Mucosa of rectum (tissue), 2 donors: ENCODE data around the gene KIAA0513.
"Not testable (repeated sequence)": the region's sequence is repeated elsewhere in the genome, so short reads cannot be mapped to it uniquely, and the experiment has no call there.

Source experiments
- H3K27ac ChIP-seq, 2 donors: one replicate each; pipeline ENCODE4 v1.7.0; 2013; ENCODE audit warnings: inconsistent platforms in 2 of 2, low read depth in 2 of 2, low read length in 2 of 2
- H3K27me3 ChIP-seq, 2 donors: one replicate each; pipeline ENCODE4 v1.7.0; 2013; ENCODE audit warnings: low read length in 2 of 2; ENCODE audit not compliant: control insufficient read depth in 2 of 2, insufficient read depth in 2 of 2
- H3K36me3 ChIP-seq, 2 donors: one replicate each; pipeline ENCODE4 v1.7.0; 2013; ENCODE audit warnings: low read length in 2 of 2; ENCODE audit not compliant: control insufficient read depth in 2 of 2, insufficient read depth in 2 of 2
- H3K4me1 ChIP-seq, 2 donors: one replicate each; pipeline ENCODE4 v1.7.0; 2013; ENCODE audit warnings: low read length in 2 of 2, mild to moderate bottlenecking in 1 of 2; ENCODE audit not compliant: control insufficient read depth in 2 of 2, insufficient read depth in 2 of 2
- H3K4me3 ChIP-seq, 2 donors: one replicate each; pipeline ENCODE4 v1.7.0; 2013; ENCODE audit warnings: low read length in 2 of 2
- H3K9ac ChIP-seq, 2 donors: one replicate each; pipeline ENCODE4 v1.7.0; 2013; ENCODE audit warnings: low read length in 2 of 2, low read depth in 1 of 2, mild to moderate bottlenecking in 1 of 2
- H3K9me3 ChIP-seq, 2 donors: one replicate each; pipeline ENCODE4 v1.7.0; 2013; ENCODE audit warnings: low read length in 2 of 2; ENCODE audit not compliant: control insufficient read depth in 2 of 2
- donor health status: healthy.
- donor health status: Normal muscosa, but diverticular disease.

The KIAA0513 gene

GRCh38 chr16:85120006-85120340, 92.4 kb downstream of the KIAA0513 start:
- H3K9ac ChIP-seq = no peak overlapping the region
- no peaks in the 10 kb centered on the region for H3K27me3 ChIP-seq
- no peaks in the 10 kb centered on the region for H3K9me3 ChIP-seq

DNA sequence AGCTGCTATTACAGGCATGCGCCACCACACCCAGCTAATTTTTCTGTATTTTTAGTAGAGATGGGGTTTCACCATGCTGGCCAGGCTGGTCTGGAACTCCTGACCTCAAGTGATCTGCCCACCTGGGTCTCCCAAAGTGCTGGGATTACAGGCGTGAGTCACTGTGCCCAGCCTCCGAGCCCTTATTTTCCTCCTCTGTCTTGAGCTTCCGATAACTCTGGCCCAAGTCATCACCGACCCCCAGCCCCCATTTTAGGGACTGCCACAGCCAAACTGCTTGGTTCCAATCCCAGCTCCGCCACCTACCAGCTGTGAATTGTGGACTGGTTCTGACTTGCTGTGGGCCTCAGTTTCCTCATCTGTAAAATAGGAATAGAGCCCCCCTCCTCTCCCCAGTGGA, 95.8 kb downstream of the KIAA0513 start:
- not testable (repeated sequence) for H3K27me3 ChIP-seq, H3K4me3 ChIP-seq

More at GRCh38 chr16:85120006-85120340, 92.4 kb downstream of the KIAA0513 start:
- Histone ChIP-seq H3K4me3 (no peak overlapping the region), H3K4me1 (peaks cover 0 to 2% of the 10 kb centered on the region in 2 donors), H3K36me3 (no peaks in the 10 kb centered on the region), H3K27ac (no peak overlapping the region)

GRCh38 chr16:85123891-85124635, 96.5 kb downstream of the KIAA0513 start:
- no peaks in the 10 kb centered on the region for H3K9me3 ChIP-seq
- peaks cover 0 to 5% of the 10 kb centered on the region in 2 donors for H3K4me1 ChIP-seq
- H3K36me3 ChIP-seq = no peaks in the 10 kb centered on the region
- no peak overlapping the region for H3K4me3 ChIP-seq
- H3K9ac ChIP-seq = no peak overlapping the region
- no peaks in the 10 kb centered on the region for H3K27me3 ChIP-seq
- peak overlapping the region in 1 of 2 donors; percentile 39 for H3K27ac ChIP-seq

More for the DNA sequence above, 95.8 kb downstream of the KIAA0513 start:
- not testable (repeated sequence) for H3K9me3 ChIP-seq, H3K36me3 ChIP-seq, H3K4me1 ChIP-seq, H3K9ac ChIP-seq
- H3K27ac ChIP-seq = peak overlapping the region in 1 of 2 donors; percentile 39

- no peak overlapping the region for H3K27ac ChIP-seq
- H3K9me3 ChIP-seq = no peaks in the 10 kb centered on the region
- H3K4me1 ChIP-seq = peaks cover 0 to 5% of the 10 kb centered on the region in 2 donors
- H3K27me3 ChIP-seq = no peaks in the 10 kb centered on the region
- no peak overlapping the region for H3K9ac ChIP-seq
- H3K4me3 ChIP-seq = no peak overlapping the region
- H3K36me3 ChIP-seq = no peaks in the 10 kb centered on the region
Measured at GRCh38 chr16:85124636-85125346, 97.2 kb downstream of the KIAA0513 start.

GRCh38 chr16:85125570-85126393, 98.2 kb downstream of the KIAA0513 start:
- H3K4me3 ChIP-seq = no peak overlapping the region
- H3K36me3 ChIP-seq = no peaks in the 10 kb centered on the region
- peaks cover 0 to 5% of the 10 kb centered on the region in 2 donors for H3K4me1 ChIP-seq
- H3K9ac ChIP-seq = no peak overlapping the region
- H3K9me3 ChIP-seq = no peaks in the 10 kb centered on the region
- no peaks in the 10 kb centered on the region for H3K27me3 ChIP-seq
- no peak overlapping the region for H3K27ac ChIP-seq

- Histone ChIP-seq H3K9me3 (no peaks in the 10 kb centered on the region), H3K27me3 (no peaks in the 10 kb centered on the region), H3K27ac (no peak overlapping the region), H3K9ac (no peak overlapping the region), H3K4me3 (no peak overlapping the region), H3K36me3 (no peaks in the 10 kb centered on the region), H3K4me1 (peaks cover 0 to 5% of the 10 kb centered on the region in 2 donors)
Measured at GRCh38 chr16:85126394-85126704, 98.8 kb downstream of the KIAA0513 start.

GRCh38 chr16:85126705-85127378, 99.2 kb downstream of the KIAA0513 start:
- Histone ChIP-seq H3K9ac (no peak overlapping the region), H3K4me3 (no peak overlapping the region), H3K4me1 (peaks cover 0 to 5% of the 10 kb centered on the region in 2 donors), H3K9me3 (no peaks in the 10 kb centered on the region), H3K27ac (no peak overlapping the region), H3K27me3 (no peaks in the 10 kb centered on the region), H3K36me3 (no peaks in the 10 kb centered on the region)

- no peak overlapping the region for H3K4me3 ChIP-seq
- peaks cover 0 to 5% of the 10 kb centered on the region in 2 donors for H3K4me1 ChIP-seq
- no peaks in the 10 kb centered on the region for H3K36me3 ChIP-seq
- H3K9ac ChIP-seq = no peak overlapping the region
- H3K27me3 ChIP-seq = no peaks in the 10 kb centered on the region
- no peaks in the 10 kb centered on the region for H3K9me3 ChIP-seq
- no peak overlapping the region for H3K27ac ChIP-seq
Measured at GRCh38 chr16:85127379-85127723, 99.8 kb downstream of the KIAA0513 start.

GRCh38 chr16:85128079-85128837, 100.7 kb downstream of the KIAA0513 start:
- H3K27me3 ChIP-seq = no peaks in the 10 kb centered on the region
- no peaks in the 10 kb centered on the region for H3K9me3 ChIP-seq
- peaks cover 0 to 5% of the 10 kb centered on the region in 2 donors for H3K4me1 ChIP-seq
- no peak overlapping the region for H3K27ac ChIP-seq
- no peak overlapping the region for H3K4me3 ChIP-seq
- H3K36me3 ChIP-seq = no peaks in the 10 kb centered on the region
- H3K9ac ChIP-seq = no peak overlapping the region
